ENCODE data around the gene EEPD1.

- TF ChIP-seq POLR2A (IDR thresholded peaks at IDR 0.05) = peak in 1 of 2 donors; percentile 24
- TF ChIP-seq CTCF (IDR thresholded peaks at IDR 0.05) = no peak
Measured at GRCh38 chr7:36151921-36152755, 916 bp upstream of the EEPD1 start.

Data from uterus (tissue), 2 donors.